Stimulated activated memory B cell treated with anti-CD40 and anti-IgM and Interleukin-4, amounts not matched to agents 10 μg/mL and 1 μg/mL and 100 μg/mL, for 72 hours (primary cell): ENCODE measurements around the gene PATJ.

Source experiments
- ATAC-seq: fragments of 150-1000 bp; cut with Tn5 transposase; 2 replicates; pipeline ENCODE4 v1.10.0; 2021
- H3K27ac Mint-ChIP-seq: one replicate; pipeline ENCODE4 v1.8.0; 2022; ENCODE audit warnings: mild to moderate bottlenecking, mixed read lengths
- H3K27me3 Mint-ChIP-seq: one replicate; pipeline ENCODE4 v1.8.0; 2022; ENCODE audit warnings: mixed read lengths
- H3K36me3 Mint-ChIP-seq: one replicate; pipeline ENCODE4 v1.8.0; 2022; ENCODE audit warnings: mixed read lengths
- H3K4me1 Mint-ChIP-seq: one replicate; pipeline ENCODE4 v1.8.0; 2022; ENCODE audit warnings: mixed read lengths
- H3K4me3 Mint-ChIP-seq: one replicate; pipeline ENCODE4 v1.8.0; 2022; ENCODE audit warnings: mild to moderate bottlenecking, moderate library complexity, mixed read lengths
- H3K9me3 Mint-ChIP-seq: one replicate; pipeline ENCODE4 v1.8.0; 2022; ENCODE audit warnings: mixed read lengths

Gene PATJ

DNA sequence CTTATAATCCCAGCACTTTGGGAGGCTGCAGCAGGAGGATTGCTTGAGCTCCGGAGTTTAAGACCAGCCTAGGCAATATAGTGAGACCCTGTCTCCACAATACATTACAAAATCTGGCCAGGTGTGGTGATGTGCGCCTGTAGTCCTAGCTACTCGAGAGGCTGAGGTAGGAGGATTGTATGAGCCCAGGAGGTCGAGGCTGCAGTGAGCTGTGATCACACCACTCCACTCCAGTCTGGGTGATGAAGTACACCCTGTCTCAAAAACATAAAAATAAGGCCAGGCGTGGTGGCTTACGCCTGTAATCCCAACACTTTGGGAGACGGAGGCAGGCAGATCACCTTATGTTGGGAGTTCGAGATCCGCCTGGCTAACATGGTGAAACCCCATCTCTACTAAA, 480.0 kb downstream of the PATJ start:
- H3K27ac Mint-ChIP-seq: no peak overlapping the region
- H3K4me1 Mint-ChIP-seq: no peaks in the 10 kb centered on the region
- no peaks in the 10 kb centered on the region for H3K9me3 Mint-ChIP-seq
- H3K27me3 Mint-ChIP-seq: no peaks in the 10 kb centered on the region
- no peak for ATAC-seq
- no peak overlapping the region for H3K4me3 Mint-ChIP-seq
- H3K36me3 Mint-ChIP-seq: no peaks in the 10 kb centered on the region

DNA sequence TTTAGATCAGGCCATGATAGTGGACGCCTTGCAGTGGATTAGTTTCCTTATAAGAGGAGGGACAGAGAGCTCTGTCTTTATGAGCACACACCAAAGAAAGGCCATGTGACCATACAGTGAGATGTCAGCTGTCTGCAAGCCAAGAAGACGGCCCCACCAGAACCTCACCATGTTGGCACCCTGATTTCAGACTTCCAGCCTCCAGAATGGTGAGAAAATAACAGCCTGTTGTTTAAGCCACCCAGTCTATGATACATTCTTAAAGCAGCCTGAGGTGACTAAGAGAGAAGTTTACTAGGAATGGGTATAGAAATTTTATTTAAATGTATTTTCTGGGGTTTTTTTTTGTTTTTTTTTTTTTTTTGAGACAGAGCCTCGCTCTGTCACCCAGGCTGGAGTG, 481.9 kb downstream of the PATJ start:
- Mint-ChIP-seq H3K4me3 (no peak overlapping the region), H3K9me3 (no peaks in the 10 kb centered on the region), H3K4me1 (no peaks in the 10 kb centered on the region), H3K36me3 (no peaks in the 10 kb centered on the region), H3K27me3 (peaks cover 15% of the 10 kb centered on the region), H3K27ac (no peak overlapping the region)
- ATAC-seq: no peak

DNA sequence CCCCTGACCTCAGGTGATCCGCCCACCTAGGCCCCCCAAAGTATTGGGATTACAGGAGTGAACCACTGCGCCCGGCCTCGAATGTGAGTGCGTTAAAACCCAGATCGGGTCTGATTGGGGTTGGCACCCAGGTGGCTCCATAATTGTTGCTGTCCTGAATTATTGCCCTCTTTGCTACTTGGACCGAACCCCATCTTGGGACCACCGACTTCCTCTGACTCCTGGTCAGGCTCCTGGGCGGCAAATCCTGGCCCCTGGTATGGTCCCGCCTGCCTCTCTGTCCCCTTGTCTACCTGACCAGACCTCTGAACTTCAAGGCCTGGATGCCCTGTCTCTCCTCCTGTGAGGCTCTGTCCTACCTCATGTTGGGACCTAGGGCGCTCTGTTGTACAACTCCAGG, 485.2 kb downstream of the PATJ start:
- H3K27me3 Mint-ChIP-seq: peaks cover 15% of the 10 kb centered on the region
- no peaks in the 10 kb centered on the region for H3K4me1 Mint-ChIP-seq
- no peak overlapping the region for H3K27ac Mint-ChIP-seq
- H3K9me3 Mint-ChIP-seq: no peaks in the 10 kb centered on the region
- no peak overlapping the region for H3K4me3 Mint-ChIP-seq
- H3K36me3 Mint-ChIP-seq: no peaks in the 10 kb centered on the region
- no peak for ATAC-seq
